A549 treated with GW870086 at 1 μM for 4 hours (cell line): Measurements from ENCODE around the gene BCAR3. TPM values are rescaled to one million over a fixed set of nuclear protein-coding genes. Genes with fewer than 3 reads are reported as not detected.

Source experiments
- total RNA-seq: library from RNA; stranded (reverse); fragments of 200-300 nt; extraction: Qiagen RNA extraction; gene quantifications from 5 replicates; pipeline ENCODE4 v1.2.3, GENCODE V29; 2022; ENCODE audit warnings: low read depth

Gene BCAR3
- total RNA-seq, result 72.3 to 91.1 TPM (median 84.2 TPM) in 5 replicates

GRCh38 chr1:93681101-93681988, at the start of gene BCAR3:
Gene BCAR3, minus strand, starts transcription at chr1:93681837. Its CDS starts 6,907 bp downstream, at chr1:93674930.

Other genes with a start within 250 kb of the BCAR3 start
- gene FNBP1L, start 233.7 kb downstream of the BCAR3 start, total RNA-seq, result 16.0 to 27.2 TPM (median 25.3 TPM) in 5 replicates
- 41.0 to 44.7 TPM (median 44.3 TPM) in 5 replicates for gene DNTTIP2, start 197.4 kb upstream of the BCAR3 start, total RNA-seq
- gene GCLM, start 227.6 kb upstream of the BCAR3 start, total RNA-seq, result 86.0 to 101 TPM (median 93.1 TPM) in 5 replicates